ENCODE results near the gene SHOC1.

The SHOC1 gene

DNA sequence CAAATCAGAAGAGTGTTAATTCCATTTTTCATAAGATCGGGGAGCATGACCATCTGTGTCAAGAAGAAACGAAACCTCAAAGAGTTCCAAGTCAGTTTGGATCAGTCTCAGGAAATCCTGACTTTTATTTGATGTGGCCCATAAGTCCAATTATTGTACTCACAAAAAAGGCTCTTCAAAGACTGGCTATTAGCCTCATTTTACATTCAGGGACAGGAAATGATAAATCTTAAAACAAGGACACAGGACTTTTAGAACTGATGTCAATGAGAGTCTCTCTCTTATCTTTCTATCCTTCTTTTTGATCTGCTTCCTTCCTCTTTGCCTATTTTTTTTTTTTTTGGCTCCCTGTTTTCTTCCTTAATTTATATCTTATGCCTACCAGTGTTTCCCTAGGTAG is 43.7 kb upstream of the SHOC1 start:
- Histone ChIP-seq H3K4me1 (ENCODE audit: control insufficient read depth, insufficient read depth, low read length) (no peaks in the 10 kb centered on the region), H3K9me3 (ENCODE audit: control insufficient read depth, insufficient read depth, low read depth, low read length) (no peaks in the 10 kb centered on the region), H3K36me3 (ENCODE audit: control insufficient read depth in 2 of 2, insufficient read depth in 1 of 2, low read length in 2 of 2) (no peaks in the 10 kb centered on the region), H3K4me3 (ENCODE audit: low read depth, low read length) (no peak overlapping the region), H3K27ac (ENCODE audit: extremely low read depth, low read depth, low read length) (no peak overlapping the region)
- TF ChIP-seq ZNF670 (tag by site-specific recombination; IDR thresholded peaks at IDR 0.05; ENCODE audit: low read depth), result no peak
- TF ChIP-seq ZNF600 (tag by site-specific recombination; IDR thresholded peaks at IDR 0.05), result no peak
- TF ChIP-seq ZNF324 (tag by site-specific recombination; IDR thresholded peaks at IDR 0.05), result no peak
- no peak for TF ChIP-seq ZBTB1 (tag by site-specific recombination; IDR thresholded peaks at IDR 0.05)
- TF ChIP-seq ZNF629 (tag by site-specific recombination; IDR thresholded peaks at IDR 0.05), result no peak
- no peak for TF ChIP-seq ZNF837 (tag by site-specific recombination; IDR thresholded peaks at IDR 0.05)
- no peak for TF ChIP-seq EGR2 (tag by site-specific recombination; IDR thresholded peaks at IDR 0.05; ENCODE audit: low read depth)
- no peak for TF ChIP-seq KLF16 (tag by site-specific recombination; IDR thresholded peaks at IDR 0.05)
- CTCF ChIA-PET, result interaction anchor here (0.6 kb wide), 1 partner anchor 259 kb away, joined by 3 read pairs; no protein-coding TSS in a partner anchor
- POLR2A ChIA-PET, result no interaction called here

DNA sequence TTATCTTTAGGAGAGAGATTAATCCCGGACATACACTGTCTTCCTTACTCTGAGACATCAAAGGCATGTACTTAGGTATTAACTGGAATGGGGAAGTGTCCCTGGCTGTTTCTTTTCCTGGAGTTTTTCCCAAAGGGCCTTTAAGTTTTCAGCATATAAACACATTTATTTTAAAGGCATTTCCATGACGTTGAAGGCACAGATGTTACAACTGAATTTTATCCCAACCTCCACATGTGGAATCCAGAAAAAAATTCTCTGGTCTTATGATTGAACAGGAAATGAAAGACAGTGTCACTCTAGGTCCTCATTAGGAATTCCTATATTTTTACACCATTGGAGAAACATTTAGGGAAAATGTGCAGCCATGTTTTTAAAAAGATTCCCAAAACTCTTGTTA is 41.6 kb upstream of the SHOC1 start:
- H3K9me3 ChIP-seq (ENCODE audit: control insufficient read depth, insufficient read depth, low read depth, low read length), result no peaks in the 10 kb centered on the region
- H3K36me3 ChIP-seq (ENCODE audit: control insufficient read depth in 2 of 2, insufficient read depth in 1 of 2, low read length in 2 of 2), result no peaks in the 10 kb centered on the region
- H3K4me1 ChIP-seq (ENCODE audit: control insufficient read depth, insufficient read depth, low read length), result no peaks in the 10 kb centered on the region
- no peak for TF ChIP-seq ZNF830 (tag by site-specific recombination; IDR thresholded peaks at IDR 0.05; ENCODE audit: low read depth)
- no peak for TF ChIP-seq ZNF394 (tag by site-specific recombination; IDR thresholded peaks at IDR 0.05; ENCODE audit: borderline replicate concordance)
- no peak for TF ChIP-seq ZNF600 (tag by site-specific recombination; IDR thresholded peaks at IDR 0.05)
- no peak for TF ChIP-seq ZNF701 (tag by site-specific recombination; IDR thresholded peaks at IDR 0.05)
- TF ChIP-seq MEIS1 (CRISPR knock-in tag; IDR thresholded peaks at IDR 0.05; ENCODE audit: borderline replicate concordance), result no peak
- no peak for TF ChIP-seq ZNF138 (tag by site-specific recombination; IDR thresholded peaks at IDR 0.05; ENCODE audit: borderline replicate concordance)
- no peak for TF ChIP-seq ZNF169 (tag by site-specific recombination; IDR thresholded peaks at IDR 0.05)
- no peak for TF ChIP-seq ZFP69B (tag by site-specific recombination; IDR thresholded peaks at IDR 0.05)
- TF ChIP-seq SALL2 (tag by site-specific recombination; IDR thresholded peaks at IDR 0.05; ENCODE audit: borderline replicate concordance), result no peak
- no peak for TF ChIP-seq ZNF670 (tag by site-specific recombination; IDR thresholded peaks at IDR 0.05; ENCODE audit: low read depth)
- no peak for TF ChIP-seq ZNF18 (tag by site-specific recombination; IDR thresholded peaks at IDR 0.05)
- TF ChIP-seq ZNF10 (tag by site-specific recombination; IDR thresholded peaks at IDR 0.05), result no peak
- TF ChIP-seq, protein P1, sequence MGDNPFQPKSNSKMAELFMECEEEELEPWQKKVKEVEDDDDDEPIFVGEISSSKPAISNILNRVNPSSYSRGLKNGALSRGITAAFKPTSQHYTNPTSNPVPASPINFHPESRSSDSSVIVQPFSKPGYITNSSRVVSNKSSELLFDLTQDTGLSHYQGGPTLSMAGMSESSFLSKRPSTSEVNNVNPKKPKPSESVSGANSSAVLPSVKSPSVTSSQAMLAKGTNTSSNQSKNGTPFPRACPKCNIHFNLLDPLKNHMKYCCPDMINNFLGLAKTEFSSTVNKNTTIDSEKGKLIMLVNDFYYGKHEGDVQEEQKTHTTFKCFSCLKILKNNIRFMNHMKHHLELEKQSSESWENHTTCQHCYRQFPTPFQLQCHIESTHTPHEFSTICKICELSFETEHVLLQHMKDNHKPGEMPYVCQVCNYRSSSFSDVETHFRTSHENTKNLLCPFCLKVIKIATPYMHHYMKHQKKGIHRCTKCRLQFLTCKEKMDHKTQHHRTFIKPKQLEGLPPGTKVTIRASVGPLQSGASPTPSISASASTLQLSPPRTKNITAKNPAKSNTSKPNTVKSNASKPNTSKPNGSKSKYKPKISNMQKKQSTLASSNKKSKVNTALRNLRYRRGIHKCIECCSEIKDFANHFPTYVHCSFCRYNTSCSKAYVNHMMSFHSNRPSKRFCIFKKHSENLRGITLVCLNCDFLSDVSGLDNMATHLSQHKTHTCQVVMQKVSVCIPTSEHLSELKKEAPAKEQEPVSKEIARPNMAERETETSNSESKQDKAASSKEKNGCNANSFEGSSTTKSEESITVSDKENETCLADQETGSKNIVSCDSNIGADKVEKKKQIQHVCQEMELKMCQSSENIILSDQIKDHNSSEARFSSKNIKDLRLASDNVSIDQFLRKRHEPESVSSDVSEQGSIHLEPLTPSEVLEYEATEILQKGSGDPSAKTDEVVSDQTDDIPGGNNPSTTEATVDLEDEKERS (tag by site-specific recombination; IDR thresholded peaks at IDR 0.05), result no peak
- no peak for TF ChIP-seq ZFP37 (tag by site-specific recombination; IDR thresholded peaks at IDR 0.05)
- ChIA-PET POLR2A (no interaction called here), CTCF (no interaction called here)
- H3K27ac ChIP-seq (ENCODE audit: extremely low read depth, low read depth, low read length), result no peak overlapping the region
- H3K4me3 ChIP-seq (ENCODE audit: low read depth, low read length), result no peak overlapping the region

Measured in HEK293 (cell line).